ENCODE data around the gene ADAMTS17.
A peak's percentile ranks its signal among the peaks of the same experiment; 100 is the strongest.
"Not testable (repeated sequence)": the region's sequence is repeated elsewhere in the genome, so short reads cannot be mapped to it uniquely, and the experiment has no call there.

ADAMTS17 gene

GRCh38 chr15:99986297-99987118 is 355.3 kb downstream of the ADAMTS17 start:
- peak; percentile 50 for DNase-seq

DNA sequence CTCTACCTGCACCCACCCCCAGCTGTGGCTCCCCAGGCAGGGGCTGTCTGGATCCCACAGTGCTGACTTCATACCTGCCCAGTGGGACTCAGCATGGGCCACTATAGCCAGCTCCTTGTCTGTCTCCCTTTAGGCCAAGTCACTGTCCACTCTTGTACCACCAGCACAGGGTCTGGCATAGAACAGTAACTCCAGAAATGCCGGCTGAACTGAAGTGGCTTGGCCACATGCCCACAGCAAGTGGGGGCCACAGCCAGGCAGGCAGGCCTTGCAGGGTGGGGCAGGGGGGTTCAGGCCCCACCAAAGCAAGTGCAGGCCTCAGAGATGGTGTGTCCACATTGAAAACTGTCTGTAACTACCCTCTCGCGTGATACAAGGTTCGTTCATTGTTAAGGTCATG is 355.9 kb downstream of the ADAMTS17 start:
- DNase-seq, result no peak

GRCh38 chr15:99984491-99985243 is 357.1 kb downstream of the ADAMTS17 start:
- no peak for DNase-seq

- DNase-seq, result no peak
Measured at GRCh38 chr15:99983886-99984286, 357.9 kb downstream of the ADAMTS17 start.

DNA sequence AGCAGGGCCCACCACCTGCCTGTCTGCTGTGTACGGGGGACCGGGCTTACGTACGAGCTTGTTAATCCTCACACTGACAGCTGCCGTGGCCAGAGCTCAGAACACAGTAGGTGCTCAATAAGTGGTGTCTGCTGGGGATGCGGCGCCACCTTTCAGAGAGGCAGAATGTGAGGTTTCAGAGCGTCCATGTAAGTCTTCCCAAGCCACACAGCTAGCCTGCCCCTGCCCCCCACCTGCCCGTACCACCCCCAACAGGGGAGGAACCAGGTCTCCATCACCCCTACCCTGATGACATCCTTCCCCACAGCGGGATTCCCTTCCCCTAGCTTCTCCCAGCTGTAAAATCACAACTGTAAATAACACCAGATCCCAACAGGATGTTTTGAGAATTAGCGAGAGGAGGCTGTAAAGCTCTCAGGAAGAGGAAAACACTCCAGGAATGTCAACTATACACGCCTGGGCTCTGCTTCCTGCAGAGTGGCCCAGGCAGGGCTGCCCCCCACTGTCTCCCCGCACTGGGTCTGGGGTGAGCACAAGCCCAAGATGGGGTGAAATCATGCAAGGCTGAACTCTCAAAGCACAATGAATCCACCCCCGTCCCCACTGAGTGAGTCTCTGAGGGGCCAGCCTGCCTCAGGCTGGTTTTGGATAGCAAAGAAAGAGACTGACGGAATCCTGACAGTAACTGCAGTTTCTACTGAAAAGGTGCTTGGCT is 358.4 kb downstream of the ADAMTS17 start:
- peak; percentile 51 for DNase-seq

- no peak for DNase-seq
Measured at GRCh38 chr15:99982662-99983061, 359.1 kb downstream of the ADAMTS17 start.

GRCh38 chr15:99981839-99982658 is 359.7 kb downstream of the ADAMTS17 start:
- no peak for DNase-seq

GRCh38 chr15:99981191-99981647 is 360.6 kb downstream of the ADAMTS17 start:
- DNase-seq, result no peak

- DNase-seq, result peak; percentile 5
Measured at GRCh38 chr15:99980752-99981151, 361.0 kb downstream of the ADAMTS17 start.

DNA sequence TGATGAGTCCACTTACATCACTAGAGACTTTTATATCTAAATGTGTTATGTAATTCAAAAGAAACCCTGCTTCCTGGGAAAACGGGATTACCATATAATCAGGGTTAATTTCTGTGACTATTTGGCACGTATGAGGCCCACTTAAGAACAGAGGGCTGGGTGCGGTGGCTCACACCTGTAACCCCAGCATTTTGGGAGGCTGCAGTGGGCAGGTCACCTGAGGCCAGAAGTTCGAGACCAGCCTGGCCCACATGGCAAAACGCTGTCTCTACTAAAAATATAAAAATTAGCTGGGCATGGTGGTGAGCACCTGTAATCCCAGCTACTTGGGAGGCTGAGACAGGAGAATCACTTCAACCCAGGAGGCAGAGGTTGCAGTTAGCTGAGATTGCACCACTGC is 361.9 kb downstream of the ADAMTS17 start:
- DNase-seq, result not testable (repeated sequence)

DNA sequence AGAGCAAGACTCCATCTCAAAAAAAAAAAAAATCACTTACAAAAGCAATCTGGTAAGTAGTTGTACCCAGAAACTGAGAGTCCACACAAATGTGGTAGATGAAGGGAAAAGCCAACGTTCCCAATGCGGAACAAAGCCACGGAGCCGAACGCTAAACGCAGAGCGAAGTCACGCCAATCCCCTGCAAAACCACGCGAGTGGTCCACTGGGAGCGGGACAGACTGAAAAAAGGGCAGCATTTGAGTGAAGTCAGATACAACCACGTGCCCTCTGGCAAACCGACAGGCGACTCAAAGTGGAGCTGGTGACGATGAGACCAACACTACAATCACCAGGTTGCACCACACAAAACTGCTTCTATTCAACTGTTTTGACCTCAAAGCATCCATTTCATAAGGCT is 362.4 kb downstream of the ADAMTS17 start:
- DNase-seq, result no peak

GRCh38 chr15:99978426-99978825 is 363.3 kb downstream of the ADAMTS17 start:
- no peak for DNase-seq

- DNase-seq, result no peak
Measured at GRCh38 chr15:99977929-99978328, 363.8 kb downstream of the ADAMTS17 start.

- peak; percentile 65 for DNase-seq
Measured at GRCh38 chr15:99976811-99977271, 364.9 kb downstream of the ADAMTS17 start.

DNA sequence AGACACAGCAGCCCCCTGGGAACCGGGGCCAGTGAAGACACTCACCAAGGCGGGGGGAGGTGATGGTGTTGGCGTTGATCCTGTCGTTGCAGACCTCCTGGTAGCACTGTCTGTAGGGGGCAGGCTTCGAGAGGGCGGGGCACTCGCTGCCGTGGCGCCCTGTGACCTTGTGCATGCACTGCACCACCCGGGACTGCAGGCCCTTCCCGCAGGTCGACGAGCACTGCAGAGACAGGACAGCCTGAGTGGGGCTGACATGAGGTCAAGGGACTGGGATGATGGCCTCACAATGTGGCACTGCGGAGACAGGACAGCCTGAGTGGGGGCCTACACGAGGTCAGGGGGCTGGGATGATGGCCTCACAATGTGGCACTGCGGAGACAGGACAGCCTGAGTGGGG is 365.8 kb downstream of the ADAMTS17 start:
- no peak for DNase-seq

- DNase-seq, result no peak
Measured at GRCh38 chr15:99974246-99974645, 367.5 kb downstream of the ADAMTS17 start.

DNA sequence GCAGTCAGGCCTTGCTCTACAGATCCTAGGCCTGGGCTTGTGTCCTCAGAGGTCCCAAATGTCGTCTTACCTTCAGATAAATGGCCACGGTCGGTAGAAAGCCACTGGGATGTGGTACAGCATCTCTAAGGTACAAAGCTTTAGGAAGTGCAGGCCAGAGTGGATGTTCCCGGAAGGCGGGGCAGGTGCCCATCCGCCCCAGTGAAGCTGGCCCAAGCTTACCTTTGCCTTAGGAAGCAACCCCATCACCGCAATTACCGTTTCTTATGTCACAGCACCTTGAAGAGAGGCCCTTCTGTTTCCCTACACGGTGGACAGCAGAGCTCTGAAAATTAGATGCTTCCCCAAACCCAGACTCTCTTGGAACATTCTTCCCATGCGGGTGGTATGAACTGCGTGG is 368.4 kb downstream of the ADAMTS17 start:
- DNase-seq, result no peak

GRCh38 chr15:99970891-99971430 is 370.8 kb downstream of the ADAMTS17 start:
- DNase-seq, result no peak

DNA sequence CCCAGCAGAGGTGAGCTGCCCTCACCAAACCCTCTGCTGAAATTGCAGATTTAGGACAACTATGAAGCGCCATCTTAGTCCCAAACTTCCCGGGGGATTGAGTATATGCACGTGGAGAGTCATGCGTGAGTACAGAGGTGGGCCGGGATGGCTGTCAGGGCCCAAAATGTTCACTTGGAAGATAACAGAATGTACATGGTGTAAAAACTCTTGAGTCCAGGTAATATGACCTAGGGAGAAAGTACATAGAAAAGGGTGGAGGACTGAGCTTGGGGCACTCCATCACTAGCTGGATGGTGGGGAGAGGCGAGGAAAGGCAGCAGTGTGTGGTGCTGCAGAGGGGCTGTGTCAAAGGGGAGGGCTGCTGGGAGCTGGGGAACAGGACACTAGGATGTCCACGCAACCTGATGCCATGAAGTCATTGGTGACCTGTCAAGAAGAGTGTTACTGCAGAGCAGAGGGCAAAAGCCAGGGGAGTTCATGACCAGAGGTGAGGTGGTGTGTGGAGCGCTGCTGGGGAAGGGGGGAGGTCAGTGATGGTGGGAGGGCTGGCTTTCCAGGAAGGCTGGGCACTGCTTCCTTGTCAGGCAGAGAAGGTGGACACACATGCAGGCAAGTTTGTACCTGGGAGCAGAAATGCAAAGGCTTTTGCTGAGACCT is 372.4 kb downstream of the ADAMTS17 start:
- DNase-seq, result no peak

DNA sequence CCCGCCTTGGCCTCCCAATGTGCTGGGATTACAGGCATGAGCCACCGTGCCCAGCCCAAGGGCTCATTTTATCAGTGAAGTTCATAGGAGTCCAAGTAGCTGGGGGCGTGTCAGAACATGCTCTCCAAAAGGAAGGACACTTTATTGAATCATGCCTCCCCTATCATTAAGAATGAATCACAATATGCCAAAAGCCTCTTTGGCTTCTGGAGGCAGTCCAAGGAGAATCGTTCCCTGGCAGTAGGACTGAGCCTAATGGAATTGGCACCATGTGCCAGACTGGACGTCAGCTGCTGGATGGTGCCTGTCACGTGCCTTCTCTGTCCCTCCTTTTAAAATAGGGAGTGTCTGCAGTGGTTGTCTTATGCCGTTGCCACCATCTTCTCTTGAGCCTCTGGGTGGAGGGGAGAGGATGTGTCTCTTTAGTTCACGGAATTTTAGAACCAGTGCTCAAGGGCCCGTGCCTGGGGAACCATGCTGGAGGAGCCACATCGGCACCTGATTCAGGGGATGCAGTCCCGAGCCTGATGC is 373.9 kb downstream of the ADAMTS17 start:
- no peak for DNase-seq

DNA sequence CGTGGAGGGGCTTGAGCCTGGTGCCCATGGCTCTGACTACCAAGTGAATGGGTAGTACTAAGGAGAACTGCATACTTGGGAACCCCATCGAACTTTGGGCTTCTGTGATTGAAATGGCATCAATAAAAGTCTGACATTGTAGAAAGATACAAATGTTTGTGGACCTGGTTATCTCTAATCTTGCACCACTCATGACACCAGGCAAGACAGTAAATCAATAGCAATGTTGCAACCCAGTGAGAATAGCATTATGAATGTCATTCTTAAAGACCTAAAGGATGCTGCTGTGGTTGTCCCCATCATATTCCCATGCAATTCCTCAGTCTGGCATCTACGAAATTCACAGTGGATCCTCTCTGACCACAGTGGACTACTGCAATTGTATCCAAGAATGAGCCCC is 375.0 kb downstream of the ADAMTS17 start:
- DNase-seq, result no peak

Measured in fibroblast of skin of scalp (primary cell).